Measurements from ENCODE around the gene NOXA1.
"Not testable (repeated sequence)": the region's sequence is repeated elsewhere in the genome, so short reads cannot be mapped to it uniquely, and the experiment has no call there.

DNA sequence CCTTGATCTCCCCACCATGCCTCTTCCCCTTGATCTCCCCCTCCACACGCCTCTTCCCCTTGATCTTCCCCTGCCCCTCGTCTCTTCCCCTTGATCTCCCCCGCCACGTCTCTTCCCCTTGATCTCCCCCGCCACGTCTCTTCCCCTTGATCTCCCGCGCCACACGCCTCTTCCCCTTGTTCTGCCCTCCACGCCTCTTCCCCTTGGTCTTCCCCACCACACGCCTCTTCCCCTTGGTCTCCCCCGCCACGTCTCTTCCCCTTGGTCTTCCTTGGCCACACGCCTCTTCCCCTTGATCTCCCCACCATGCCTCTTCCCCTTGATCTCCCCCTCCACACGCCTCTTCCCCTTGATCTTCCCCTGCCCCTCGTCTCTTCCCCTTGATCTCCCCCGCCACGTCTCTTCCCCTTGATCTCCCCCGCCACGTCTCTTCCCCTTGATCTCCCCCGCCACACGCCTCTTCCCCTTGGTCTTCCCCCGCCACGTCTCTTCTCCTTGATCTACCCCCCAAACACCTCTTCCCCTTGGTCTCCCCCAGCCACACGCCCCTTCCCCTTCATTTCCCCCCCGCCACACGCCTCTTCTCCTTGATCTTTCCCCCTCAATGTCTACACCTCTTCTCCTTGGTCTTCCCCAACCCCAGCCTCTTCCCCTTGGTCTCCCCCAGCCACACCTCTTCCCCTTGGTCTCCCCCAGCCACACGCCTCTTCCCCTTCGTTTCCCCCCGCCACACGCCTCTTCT, 28.2 kb downstream of the NOXA1 start:
- TF ChIP-seq TRIM28 (IDR thresholded peaks at IDR 0.05; ENCODE audit: borderline replicate concordance, low read length); ZNF2 (tag by site-specific recombination; IDR thresholded peaks at IDR 0.05); ZNF561 (tag by site-specific recombination; IDR thresholded peaks at IDR 0.05; ENCODE audit: borderline replicate concordance); KLF8 (tag by site-specific recombination; IDR thresholded peaks at IDR 0.05); YY1 (tag by site-specific recombination; IDR thresholded peaks at IDR 0.05); ZNF423 (tag by site-specific recombination; IDR thresholded peaks at IDR 0.05); ZNF558 (tag by site-specific recombination; IDR thresholded peaks at IDR 0.05): not testable (repeated sequence)
- TF ChIP-seq, protein P1, sequence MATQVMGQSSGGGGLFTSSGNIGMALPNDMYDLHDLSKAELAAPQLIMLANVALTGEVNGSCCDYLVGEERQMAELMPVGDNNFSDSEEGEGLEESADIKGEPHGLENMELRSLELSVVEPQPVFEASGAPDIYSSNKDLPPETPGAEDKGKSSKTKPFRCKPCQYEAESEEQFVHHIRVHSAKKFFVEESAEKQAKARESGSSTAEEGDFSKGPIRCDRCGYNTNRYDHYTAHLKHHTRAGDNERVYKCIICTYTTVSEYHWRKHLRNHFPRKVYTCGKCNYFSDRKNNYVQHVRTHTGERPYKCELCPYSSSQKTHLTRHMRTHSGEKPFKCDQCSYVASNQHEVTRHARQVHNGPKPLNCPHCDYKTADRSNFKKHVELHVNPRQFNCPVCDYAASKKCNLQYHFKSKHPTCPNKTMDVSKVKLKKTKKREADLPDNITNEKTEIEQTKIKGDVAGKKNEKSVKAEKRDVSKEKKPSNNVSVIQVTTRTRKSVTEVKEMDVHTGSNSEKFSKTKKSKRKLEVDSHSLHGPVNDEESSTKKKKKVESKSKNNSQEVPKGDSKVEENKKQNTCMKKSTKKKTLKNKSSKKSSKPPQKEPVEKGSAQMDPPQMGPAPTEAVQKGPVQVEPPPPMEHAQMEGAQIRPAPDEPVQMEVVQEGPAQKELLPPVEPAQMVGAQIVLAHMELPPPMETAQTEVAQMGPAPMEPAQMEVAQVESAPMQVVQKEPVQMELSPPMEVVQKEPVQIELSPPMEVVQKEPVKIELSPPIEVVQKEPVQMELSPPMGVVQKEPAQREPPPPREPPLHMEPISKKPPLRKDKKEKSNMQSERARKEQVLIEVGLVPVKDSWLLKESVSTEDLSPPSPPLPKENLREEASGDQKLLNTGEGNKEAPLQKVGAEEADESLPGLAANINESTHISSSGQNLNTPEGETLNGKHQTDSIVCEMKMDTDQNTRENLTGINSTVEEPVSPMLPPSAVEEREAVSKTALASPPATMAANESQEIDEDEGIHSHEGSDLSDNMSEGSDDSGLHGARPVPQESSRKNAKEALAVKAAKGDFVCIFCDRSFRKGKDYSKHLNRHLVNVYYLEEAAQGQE (tag by site-specific recombination; IDR thresholded peaks at IDR 0.05): not testable (repeated sequence)

Measured in HEK293 (cell line).